ENCODE data around the gene ACTR2. TPM values are rescaled to one million over a fixed set of nuclear protein-coding genes. Genes with fewer than 3 reads are reported as not detected.
"Not testable (repeated sequence)": the region's sequence is repeated elsewhere in the genome, so short reads cannot be mapped to it uniquely, and the experiment has no call there.

ACTR2 gene
- total and polyA plus RNA-seq, 9 donors: 33.4 to 146 (median 113) TPM

DNA sequence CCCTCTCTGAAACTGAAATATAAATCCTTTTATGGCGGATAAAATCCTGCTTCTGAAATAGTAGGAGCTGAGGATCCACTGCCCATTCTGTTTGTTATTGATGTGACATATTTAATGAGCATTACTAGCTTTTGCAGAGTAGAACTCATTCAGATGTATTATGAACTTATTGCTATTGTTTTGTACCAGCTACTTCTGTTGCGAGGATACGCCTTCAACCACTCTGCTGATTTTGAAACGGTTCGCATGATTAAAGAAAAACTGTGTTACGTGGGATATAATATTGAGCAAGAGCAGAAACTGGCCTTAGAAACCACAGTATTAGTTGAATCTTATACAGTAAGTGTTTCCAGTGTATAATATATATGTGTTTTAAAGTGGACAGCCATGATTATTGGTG is 27.7 kb downstream of the ACTR2 start:
- 91 to 92% (median 92%) methylated on average over 6 of the region's 6 CpGs for WGBS, 3 donors
- Histone ChIP-seq H3K36me3 (no peaks in the 10 kb centered on the region), H3K27me3 (no peaks in the 10 kb centered on the region), H3K4me3 (no peak overlapping the region), H3K4me1 (ENCODE audit: insufficient read depth) (no peaks in the 10 kb centered on the region), H3K9me3 (no peaks in the 10 kb centered on the region), H3K27ac (no peak overlapping the region)
- no peak for DNase-seq
- TF ChIP-seq POLR2A (IDR thresholded peaks at IDR 0.05): no peak
- TF ChIP-seq, protein P1, sequence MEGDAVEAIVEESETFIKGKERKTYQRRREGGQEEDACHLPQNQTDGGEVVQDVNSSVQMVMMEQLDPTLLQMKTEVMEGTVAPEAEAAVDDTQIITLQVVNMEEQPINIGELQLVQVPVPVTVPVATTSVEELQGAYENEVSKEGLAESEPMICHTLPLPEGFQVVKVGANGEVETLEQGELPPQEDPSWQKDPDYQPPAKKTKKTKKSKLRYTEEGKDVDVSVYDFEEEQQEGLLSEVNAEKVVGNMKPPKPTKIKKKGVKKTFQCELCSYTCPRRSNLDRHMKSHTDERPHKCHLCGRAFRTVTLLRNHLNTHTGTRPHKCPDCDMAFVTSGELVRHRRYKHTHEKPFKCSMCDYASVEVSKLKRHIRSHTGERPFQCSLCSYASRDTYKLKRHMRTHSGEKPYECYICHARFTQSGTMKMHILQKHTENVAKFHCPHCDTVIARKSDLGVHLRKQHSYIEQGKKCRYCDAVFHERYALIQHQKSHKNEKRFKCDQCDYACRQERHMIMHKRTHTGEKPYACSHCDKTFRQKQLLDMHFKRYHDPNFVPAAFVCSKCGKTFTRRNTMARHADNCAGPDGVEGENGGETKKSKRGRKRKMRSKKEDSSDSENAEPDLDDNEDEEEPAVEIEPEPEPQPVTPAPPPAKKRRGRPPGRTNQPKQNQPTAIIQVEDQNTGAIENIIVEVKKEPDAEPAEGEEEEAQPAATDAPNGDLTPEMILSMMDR (IDR thresholded peaks at IDR 0.05): no peak
- no peak for TF ChIP-seq EP300 (IDR thresholded peaks at IDR 0.05)
- intact Hi-C loops (cut with DNase I): no loop called here

- Histone ChIP-seq H3K9me3 (no peaks in the 10 kb centered on the region), H3K4me1 (ENCODE audit: insufficient read depth) (no peaks in the 10 kb centered on the region), H3K4me3 (no peak overlapping the region), H3K27me3 (no peaks in the 10 kb centered on the region), H3K27ac (no peak overlapping the region), H3K36me3 (no peaks in the 10 kb centered on the region)
- TF ChIP-seq, protein P1 (IDR thresholded peaks at IDR 0.05): no peak
- TF ChIP-seq POLR2A (IDR thresholded peaks at IDR 0.05): no peak
- TF ChIP-seq EP300 (IDR thresholded peaks at IDR 0.05): no peak
- intact Hi-C loops (cut with DNase I): no loop called here
- WGBS, 3 donors: 90 to 98% (median 92%) methylated on average over 1 of the region's 1 CpG
- no peak for DNase-seq
Measured at GRCh38 chr2:65256054-65256453, 28.4 kb downstream of the ACTR2 start.

- H3K27me3 ChIP-seq; H3K36me3 ChIP-seq; intact Hi-C loops (cut with DNase I); H3K4me1 ChIP-seq (ENCODE audit: insufficient read depth); DNase-seq; H3K9me3 ChIP-seq; H3K27ac ChIP-seq; H3K4me3 ChIP-seq: not testable (repeated sequence)
Measured at GRCh38 chr2:65257866-65258265, 30.2 kb downstream of the ACTR2 start.

DNA sequence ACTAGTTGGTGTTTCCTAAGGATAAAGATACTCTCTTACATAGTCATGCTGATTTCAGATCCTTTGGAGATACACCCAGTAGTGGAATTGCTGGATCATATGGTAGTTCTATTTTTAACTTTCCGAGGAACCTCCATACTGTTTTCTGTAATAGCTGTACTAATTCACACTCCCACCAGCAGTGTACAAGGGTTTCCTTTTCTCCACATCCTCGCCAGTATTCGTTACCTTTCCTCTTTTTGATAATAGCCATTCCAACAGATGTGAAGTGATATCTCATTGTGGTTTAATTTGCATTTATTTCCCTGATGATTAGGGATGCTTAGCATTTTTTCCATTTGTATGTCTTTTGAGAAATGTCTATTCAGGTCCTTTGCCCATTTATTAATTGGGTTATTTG is 34.0 kb downstream of the ACTR2 start:
- Histone ChIP-seq H3K9me3 (no peaks in the 10 kb centered on the region), H3K36me3 (no peaks in the 10 kb centered on the region), H3K27me3 (no peaks in the 10 kb centered on the region), H3K27ac (no peak overlapping the region), H3K4me3 (no peak overlapping the region), H3K4me1 (ENCODE audit: insufficient read depth) (no peaks in the 10 kb centered on the region)
- WGBS, 3 donors: 73 to 85% (median 78%) methylated on average over 3 of the region's 3 CpGs
- no peak for DNase-seq
- intact Hi-C loops (cut with DNase I): loop anchor here in 3 of 4 donors (5.0 to 10.0 kb wide), 3 partner anchors 173 to 293 kb away; partner anchors contain the start of gene SPRED2 (in 2 of the 3)
- TF ChIP-seq POLR2A (IDR thresholded peaks at IDR 0.05) (no peak), EP300 (IDR thresholded peaks at IDR 0.05) (no peak)
- TF ChIP-seq, protein P1 (IDR thresholded peaks at IDR 0.05): no peak

DNA sequence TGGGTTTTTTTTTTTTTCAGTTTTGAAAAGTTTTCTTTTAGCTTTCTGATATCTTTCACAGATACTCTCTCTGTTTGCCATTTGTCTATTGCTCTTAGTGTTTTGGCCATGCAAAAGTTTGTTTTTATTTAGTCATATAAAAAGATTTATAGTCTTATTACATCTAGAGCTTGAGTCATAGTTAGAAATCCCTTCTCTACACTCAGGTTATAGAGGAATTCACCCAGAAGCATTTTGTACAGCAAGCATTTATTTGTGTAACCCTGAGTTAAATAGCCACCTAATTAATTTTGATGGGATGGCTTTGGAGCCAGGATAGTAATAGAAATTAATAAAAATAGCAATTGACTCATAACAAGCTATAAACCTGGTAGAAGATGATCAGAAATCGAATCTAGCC is 35.6 kb downstream of the ACTR2 start:
- intact Hi-C loops (cut with DNase I): loop anchor here in 3 of 4 donors (5.0 to 10.0 kb wide), 3 partner anchors 172 to 292 kb away; partner anchors contain the start of gene SPRED2 (in 2 of the 3)
- H3K36me3 ChIP-seq: no peaks in the 10 kb centered on the region
- TF ChIP-seq, protein P1 (IDR thresholded peaks at IDR 0.05): no peak
- no peak for TF ChIP-seq EP300 (IDR thresholded peaks at IDR 0.05)
- TF ChIP-seq POLR2A (IDR thresholded peaks at IDR 0.05): no peak
- H3K9me3 ChIP-seq: no peaks in the 10 kb centered on the region
- no peak overlapping the region for H3K4me3 ChIP-seq
- 92 to 95% (median 93%) methylated on average over 1 of the region's 1 CpG for WGBS, 3 donors
- no peak for DNase-seq
- no peaks in the 10 kb centered on the region for H3K4me1 ChIP-seq (ENCODE audit: insufficient read depth)
- no peaks in the 10 kb centered on the region for H3K27me3 ChIP-seq
- H3K27ac ChIP-seq: no peak overlapping the region
